ENCODE results near the gene NRXN3.

- TF ChIP-seq, protein P1, sequence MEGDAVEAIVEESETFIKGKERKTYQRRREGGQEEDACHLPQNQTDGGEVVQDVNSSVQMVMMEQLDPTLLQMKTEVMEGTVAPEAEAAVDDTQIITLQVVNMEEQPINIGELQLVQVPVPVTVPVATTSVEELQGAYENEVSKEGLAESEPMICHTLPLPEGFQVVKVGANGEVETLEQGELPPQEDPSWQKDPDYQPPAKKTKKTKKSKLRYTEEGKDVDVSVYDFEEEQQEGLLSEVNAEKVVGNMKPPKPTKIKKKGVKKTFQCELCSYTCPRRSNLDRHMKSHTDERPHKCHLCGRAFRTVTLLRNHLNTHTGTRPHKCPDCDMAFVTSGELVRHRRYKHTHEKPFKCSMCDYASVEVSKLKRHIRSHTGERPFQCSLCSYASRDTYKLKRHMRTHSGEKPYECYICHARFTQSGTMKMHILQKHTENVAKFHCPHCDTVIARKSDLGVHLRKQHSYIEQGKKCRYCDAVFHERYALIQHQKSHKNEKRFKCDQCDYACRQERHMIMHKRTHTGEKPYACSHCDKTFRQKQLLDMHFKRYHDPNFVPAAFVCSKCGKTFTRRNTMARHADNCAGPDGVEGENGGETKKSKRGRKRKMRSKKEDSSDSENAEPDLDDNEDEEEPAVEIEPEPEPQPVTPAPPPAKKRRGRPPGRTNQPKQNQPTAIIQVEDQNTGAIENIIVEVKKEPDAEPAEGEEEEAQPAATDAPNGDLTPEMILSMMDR (IDR thresholded peaks at IDR 0.05; ENCODE audit: insufficient read depth, low read length, poor library complexity, severe bottlenecking), result no peak
- TF ChIP-seq EZH2phosphoT487 (conservative IDR thresholded peaks at IDR 0.05; ENCODE audit: low read length), result no peak
Measured at GRCh38 chr14:79166171-79166570, 996.0 kb downstream of the NRXN3 start.
